Measurements from ENCODE around the gene SMYD3.

DNA sequence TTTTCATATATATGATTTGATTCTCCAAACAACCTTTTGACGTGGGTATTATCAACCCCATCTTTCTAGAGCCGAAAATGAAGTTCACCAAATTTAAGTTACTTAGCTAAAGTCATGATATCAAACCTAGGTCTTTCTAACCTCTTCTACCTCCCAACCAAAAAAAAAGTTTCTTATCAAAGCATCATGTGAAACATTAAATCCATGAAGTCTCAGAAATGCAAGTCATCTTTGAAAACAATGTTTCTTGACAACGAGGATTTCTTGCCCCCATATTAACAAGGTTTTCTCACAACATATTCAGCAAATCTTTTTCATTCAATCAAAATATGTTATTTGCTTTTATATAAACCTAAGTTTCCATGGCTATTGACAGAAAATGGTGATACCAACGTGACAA is 306.3 kb downstream of the SMYD3 start:
- TF ChIP-seq NFRKB (IDR thresholded peaks at IDR 0.05) (no peak), SUZ12 (IDR thresholded peaks at IDR 0.05) (no peak), FOXM1 (IDR thresholded peaks at IDR 0.05; ENCODE audit: borderline replicate concordance) (no peak), ZNF384 (IDR thresholded peaks at IDR 0.05) (no peak), ARNT (IDR thresholded peaks at IDR 0.05) (no peak), TARDBP (IDR thresholded peaks at IDR 0.05) (no peak), BHLHE40 (IDR thresholded peaks at IDR 0.05; ENCODE audit: borderline replicate concordance) (no peak), ELF4 (IDR thresholded peaks at IDR 0.05) (no peak), SP1 (IDR thresholded peaks at IDR 0.05) (no peak), LEF1 (IDR thresholded peaks at IDR 0.05; ENCODE audit: borderline replicate concordance) (no peak), L3MBTL2 (conservative IDR thresholded peaks at IDR 0.05) (no peak), FOXA1 (IDR thresholded peaks at IDR 0.05) (no peak), HDGF (IDR thresholded peaks at IDR 0.05; ENCODE audit: borderline replicate concordance) (no peak)
- TF ChIP-seq, protein P1, sequence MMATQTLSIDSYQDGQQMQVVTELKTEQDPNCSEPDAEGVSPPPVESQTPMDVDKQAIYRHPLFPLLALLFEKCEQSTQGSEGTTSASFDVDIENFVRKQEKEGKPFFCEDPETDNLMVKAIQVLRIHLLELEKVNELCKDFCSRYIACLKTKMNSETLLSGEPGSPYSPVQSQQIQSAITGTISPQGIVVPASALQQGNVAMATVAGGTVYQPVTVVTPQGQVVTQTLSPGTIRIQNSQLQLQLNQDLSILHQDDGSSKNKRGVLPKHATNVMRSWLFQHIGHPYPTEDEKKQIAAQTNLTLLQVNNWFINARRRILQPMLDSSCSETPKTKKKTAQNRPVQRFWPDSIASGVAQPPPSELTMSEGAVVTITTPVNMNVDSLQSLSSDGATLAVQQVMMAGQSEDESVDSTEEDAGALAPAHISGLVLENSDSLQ (IDR thresholded peaks at IDR 0.05), result no peak

All from HEK293T (cell line).